IMR-90 (cell line): ENCODE measurements around the gene ADGRG2. TPM values are rescaled to one million over a fixed set of nuclear protein-coding genes. Genes with fewer than 3 reads are reported as not detected.
A peak's percentile ranks its signal among the peaks of the same experiment; 100 is the strongest.

Source experiments
- ATAC-seq: fragments of 200-7000 bp; cut with Tn5 transposase; 2 replicates; pipeline ENCODE4 v1.9.1; 2020; ENCODE audit warnings: low read depth, mild to moderate bottlenecking, moderate library complexity
- BruUV-seq: library from RNA; stranded (reverse); fragments of 400-500 nt; replicated peaks from 2 replicates; lab custom pipeline; 2021; lab: Mats Ljungman, UMichigan
- CTCF ChIA-PET: fragments of 300-600 bp; formaldehyde crosslinking; extraction: SDS; loops from one replicate; lab custom pipeline; 2021; ENCODE audit warnings: antibody characterized with exemption; lab: Yijun Ruan, JAX
- POLR2A ChIA-PET: fragments of 300-600 bp; sonication (Branson Sonifier 250); formaldehyde crosslinking; loops from one replicate; lab custom pipeline; 2022; ENCODE audit warnings: antibody characterized with exemption; ENCODE audit not compliant: unreplicated experiment; lab: Charles Lee
- DNase-seq: peaks from one replicate; pipeline ENCODE4 v3.0.0; 2013
- H2AFZ ChIP-seq: replicated peaks from 2 replicates; pipeline ENCODE3; 2013; ENCODE audit warnings: low read length, mild to moderate bottlenecking; ENCODE audit not compliant: poor library complexity
- H2AK5ac ChIP-seq: 2 replicates; pipeline ENCODE4 v1.6.1; 2013; ENCODE audit warnings: low read depth, low read length, inconsistent platforms
- H2AK9ac ChIP-seq: replicated peaks from 2 replicates; pipeline ENCODE3; 2013; ENCODE audit warnings: mild to moderate bottlenecking, low read depth, low read length, moderate library complexity; ENCODE audit not compliant: poor library complexity
- H2BK120ac ChIP-seq: 2 replicates; pipeline ENCODE4 v1.6.1; 2013; ENCODE audit warnings: low read depth, low read length, inconsistent platforms
- H2BK15ac ChIP-seq: 3 replicates; pipeline ENCODE4 v1.6.1; 2013; ENCODE audit warnings: low read depth, low read length, inconsistent platforms
- H2BK20ac ChIP-seq: 2 replicates; pipeline ENCODE4 v1.6.1; 2013; ENCODE audit warnings: low read depth, mild to moderate bottlenecking, inconsistent platforms, low read length, moderate library complexity
- H2BK5ac ChIP-seq: 2 replicates; pipeline ENCODE4 v1.6.1; 2013; ENCODE audit warnings: mild to moderate bottlenecking, low read depth, low read length, inconsistent platforms; ENCODE audit not compliant: poor library complexity, severe bottlenecking
- H3K14ac ChIP-seq: replicated peaks from 2 replicates; pipeline ENCODE4 v1.6.1; 2013; ENCODE audit warnings: low read depth, low read length, inconsistent platforms
- H3K18ac ChIP-seq: 2 replicates; pipeline ENCODE4 v1.6.1; 2013; ENCODE audit warnings: low read depth, low read length, control low read depth
- H3K23ac ChIP-seq: 2 replicates; pipeline ENCODE4 v1.6.1; 2013; ENCODE audit warnings: low read depth, low read length, inconsistent platforms
- H3K27ac ChIP-seq: 2 replicates; pipeline ENCODE4 v1.5.1; 2013; ENCODE audit warnings: mild to moderate bottlenecking, control low read depth, low read length; ENCODE audit not compliant: insufficient read depth
- H3K27me3 ChIP-seq: 2 replicates; pipeline ENCODE4 v1.6.1; 2013; ENCODE audit warnings: low read length; ENCODE audit not compliant: control insufficient read depth, insufficient read depth
- H3K36me3 ChIP-seq: 2 replicates; pipeline ENCODE4 v1.6.1; 2013; ENCODE audit warnings: low read length, mixed read lengths; ENCODE audit not compliant: control insufficient read depth, insufficient read depth
- H3K4ac ChIP-seq: 2 replicates; pipeline ENCODE4 v1.6.1; 2013; ENCODE audit warnings: low read depth, low read length, inconsistent platforms
- H3K4me1 ChIP-seq: 2 replicates; pipeline ENCODE4 v1.6.1; 2013; ENCODE audit warnings: low read length, mixed read lengths; ENCODE audit not compliant: control insufficient read depth, insufficient read depth
- H3K4me2 ChIP-seq: 2 replicates; pipeline ENCODE4 v1.6.1; 2013; ENCODE audit warnings: low read depth, mild to moderate bottlenecking, control low read depth, low read length, moderate library complexity
- H3K4me3 ChIP-seq: 2 replicates; pipeline ENCODE4 v1.5.1; 2013; ENCODE audit warnings: low read depth, mild to moderate bottlenecking, control low read depth, low read length, moderate library complexity; ENCODE audit not compliant: insufficient read depth
- H3K56ac ChIP-seq: 2 replicates; pipeline ENCODE4 v1.6.1; 2013; ENCODE audit warnings: low read length, inconsistent platforms; ENCODE audit not compliant: insufficient read depth; ENCODE audit errors: extremely low read depth
- H3K79me1 ChIP-seq, 2 experiments: 2 replicates each; pipeline ENCODE4 v1.6.1; 2013; ENCODE audit warnings: low read length in 2 of 2, inconsistent platforms in 1 of 2, low read depth in 1 of 2
- H3K9ac ChIP-seq: 2 replicates; pipeline ENCODE4 v1.6.1; 2013; ENCODE audit warnings: low read depth, low read length, control low read depth
- H3K9me1 ChIP-seq: 2 replicates; pipeline ENCODE4 v1.6.1; 2013; ENCODE audit warnings: low read length, inconsistent platforms; ENCODE audit not compliant: insufficient read depth
- H3K9me3 ChIP-seq: 2 replicates; pipeline ENCODE4 v1.6.1; 2013; ENCODE audit warnings: low read length; ENCODE audit not compliant: control insufficient read depth, insufficient read depth
- H4K20me1 ChIP-seq: 2 replicates; pipeline ENCODE4 v1.6.1; 2013; ENCODE audit warnings: low read length, inconsistent platforms; ENCODE audit not compliant: insufficient read depth
- H4K5ac ChIP-seq: 2 replicates; pipeline ENCODE4 v1.6.1; 2013; ENCODE audit warnings: mild to moderate bottlenecking, low read depth, low read length, control low read depth
- H4K8ac ChIP-seq, 2 experiments: 2 replicates each; pipeline ENCODE4 v1.6.1; 2013; ENCODE audit warnings: low read depth in 2 of 2, low read length in 2 of 2, control low read depth in 1 of 2, inconsistent platforms in 1 of 2
- H4K91ac ChIP-seq: 2 replicates; pipeline ENCODE4 v1.6.1; 2013; ENCODE audit warnings: low read depth, low read length, inconsistent platforms; ENCODE audit not compliant: insufficient read depth
- CHD1 ChIP-seq: IDR thresholded peaks from 2 replicates; pipeline ENCODE4 v1.6.1; 2012; ENCODE audit warnings: low read depth, low read length, improper control_type of control experiment
- FOS ChIP-seq: fragments of 150-350 bp; IDR thresholded peaks from 2 replicates; pipeline ENCODE4 v1.6.1; 2016; ENCODE audit warnings: low read depth, low read length
- MXI1 ChIP-seq: IDR thresholded peaks from 2 replicates; pipeline ENCODE4 v1.6.1; 2012; ENCODE audit warnings: low read depth, mild to moderate bottlenecking, low read length, moderate library complexity, borderline replicate concordance
- POLR2A ChIP-seq: IDR thresholded peaks from 2 replicates; pipeline ENCODE4 v1.6.1; 2012; ENCODE audit warnings: mild to moderate bottlenecking, low read depth, low read length
- RAD21 ChIP-seq: IDR thresholded peaks from 2 replicates; pipeline ENCODE4 v1.6.1; 2012; ENCODE audit warnings: low read length, improper control_type of control experiment
- SMC3 ChIP-seq: fragments of 150-350 bp; IDR thresholded peaks from 2 replicates; pipeline ENCODE4 v1.6.1; 2016; ENCODE audit warnings: low read depth, mild to moderate bottlenecking, antibody characterized with exemption, low read length, moderate library complexity
- WGBS, 2 experiments: methylation state at CpG; one replicate each; pipeline versions ENCODE4 v1.1.5 to v1.1.7; 2013; ENCODE audit warnings: missing lambda C conversion rate in 2 of 2; ENCODE audit not compliant: insufficient read length in 1 of 2; ENCODE audit errors: extremely low coverage in 2 of 2; 5-methylcytosine and 5-hydroxymethylcytosine counted together
- dilution Hi-C: fragments of 300-500 bp; cut with HindIII; formaldehyde crosslinking; loops from one replicate; pipeline ENCODE4 v1.14.3; 2018; ENCODE audit warnings: low sequenced_read_pairs; ENCODE audit not compliant: unreplicated experiment
- in situ Hi-C: fragments of 300-500 bp; cut with MboI; formaldehyde crosslinking; loops from 3 replicates; pipeline ENCODE4 v1.14.3; 2019; ENCODE audit warnings: low sequenced_read_pairs, inconsistent platforms, mixed read lengths
- intact Hi-C: fragments of 100-400 bp; cut with micrococcal nuclease; formaldehyde crosslinking; loops from 2 replicates; pipeline ENCODE4 v1.10.0; 2022
- polyA plus RNA-seq, 3 experiments: library from polyadenylated mRNA; depleted of rRNA; stranded (reverse); fragments of >200 nt; gene quantifications; 2 replicates each; pipeline ENCODE4 v1.2.3, GENCODE V29; 2012; ENCODE audit warnings: low replicate concordance in 1 of 3
- total RNA-seq: library from RNA; depleted of rRNA; stranded (reverse); fragments of >200 nt; gene quantifications from 2 replicates; pipeline ENCODE4 v1.2.3, GENCODE V29; 2012
- TF ChIP-seq, protein P1 (sequence below): fragments of 150-350 bp; IDR thresholded peaks from 2 replicates; pipeline ENCODE4 v1.6.1; 2017; ENCODE audit warnings: mild to moderate bottlenecking, antibody characterized with exemption, low read length, low read depth
- TF ChIP-seq, protein P2 (sequence below): conservative IDR thresholded peaks from 2 replicates; pipeline ENCODE4 v1.5.1; 2012; ENCODE audit warnings: mild to moderate bottlenecking, low read depth, low read length, improper control_type of control experiment
- TF ChIP-seq, protein P3 (sequence below): fragments of 150-350 bp; IDR thresholded peaks from 2 replicates; pipeline ENCODE4 v1.6.1; 2016; ENCODE audit warnings: low read depth, mild to moderate bottlenecking, low read length, moderate library complexity, borderline replicate concordance

Gene ADGRG2
- total and polyA plus RNA-seq, 2 of the 4 experiments (the other 2 are of a cell fraction): under 0.01 to 0.07 TPM

DNA sequence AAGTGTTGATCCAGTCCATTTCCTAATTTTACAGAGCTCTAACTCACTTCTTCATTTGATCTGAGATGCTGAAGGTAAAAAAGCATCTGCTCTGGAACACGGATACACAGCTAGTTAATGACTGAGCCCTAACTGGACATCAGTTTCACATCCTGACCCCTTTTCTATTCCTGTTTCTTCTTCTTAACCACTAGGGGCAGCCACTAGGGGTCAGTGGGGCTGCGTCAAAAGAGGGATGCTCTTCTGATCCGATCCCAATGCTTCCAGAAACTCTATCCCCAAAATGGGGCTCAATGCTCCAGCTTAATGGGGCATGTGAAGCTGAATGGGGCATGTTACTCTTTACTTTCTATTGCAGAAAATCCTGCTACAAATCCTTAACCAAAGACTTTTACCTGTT is 105.0 kb downstream of the ADGRG2 start:
- no peak overlapping the region for H2AK9ac ChIP-seq
- no peak for TF ChIP-seq CHD1
- TF ChIP-seq, protein P1, sequence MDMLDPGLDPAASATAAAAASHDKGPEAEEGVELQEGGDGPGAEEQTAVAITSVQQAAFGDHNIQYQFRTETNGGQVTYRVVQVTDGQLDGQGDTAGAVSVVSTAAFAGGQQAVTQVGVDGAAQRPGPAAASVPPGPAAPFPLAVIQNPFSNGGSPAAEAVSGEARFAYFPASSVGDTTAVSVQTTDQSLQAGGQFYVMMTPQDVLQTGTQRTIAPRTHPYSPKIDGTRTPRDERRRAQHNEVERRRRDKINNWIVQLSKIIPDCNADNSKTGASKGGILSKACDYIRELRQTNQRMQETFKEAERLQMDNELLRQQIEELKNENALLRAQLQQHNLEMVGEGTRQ: no peak
- no peak; the same call in 1 of the 2 replicates for TF ChIP-seq SMC3
- peak; percentile 48 for TF ChIP-seq RAD21
- TF ChIP-seq MXI1: no peak
- TF ChIP-seq, protein P2, sequence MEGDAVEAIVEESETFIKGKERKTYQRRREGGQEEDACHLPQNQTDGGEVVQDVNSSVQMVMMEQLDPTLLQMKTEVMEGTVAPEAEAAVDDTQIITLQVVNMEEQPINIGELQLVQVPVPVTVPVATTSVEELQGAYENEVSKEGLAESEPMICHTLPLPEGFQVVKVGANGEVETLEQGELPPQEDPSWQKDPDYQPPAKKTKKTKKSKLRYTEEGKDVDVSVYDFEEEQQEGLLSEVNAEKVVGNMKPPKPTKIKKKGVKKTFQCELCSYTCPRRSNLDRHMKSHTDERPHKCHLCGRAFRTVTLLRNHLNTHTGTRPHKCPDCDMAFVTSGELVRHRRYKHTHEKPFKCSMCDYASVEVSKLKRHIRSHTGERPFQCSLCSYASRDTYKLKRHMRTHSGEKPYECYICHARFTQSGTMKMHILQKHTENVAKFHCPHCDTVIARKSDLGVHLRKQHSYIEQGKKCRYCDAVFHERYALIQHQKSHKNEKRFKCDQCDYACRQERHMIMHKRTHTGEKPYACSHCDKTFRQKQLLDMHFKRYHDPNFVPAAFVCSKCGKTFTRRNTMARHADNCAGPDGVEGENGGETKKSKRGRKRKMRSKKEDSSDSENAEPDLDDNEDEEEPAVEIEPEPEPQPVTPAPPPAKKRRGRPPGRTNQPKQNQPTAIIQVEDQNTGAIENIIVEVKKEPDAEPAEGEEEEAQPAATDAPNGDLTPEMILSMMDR: peak; percentile 51
- TF ChIP-seq FOS: no peak
- no peak for TF ChIP-seq POLR2A
- TF ChIP-seq, protein P3, sequence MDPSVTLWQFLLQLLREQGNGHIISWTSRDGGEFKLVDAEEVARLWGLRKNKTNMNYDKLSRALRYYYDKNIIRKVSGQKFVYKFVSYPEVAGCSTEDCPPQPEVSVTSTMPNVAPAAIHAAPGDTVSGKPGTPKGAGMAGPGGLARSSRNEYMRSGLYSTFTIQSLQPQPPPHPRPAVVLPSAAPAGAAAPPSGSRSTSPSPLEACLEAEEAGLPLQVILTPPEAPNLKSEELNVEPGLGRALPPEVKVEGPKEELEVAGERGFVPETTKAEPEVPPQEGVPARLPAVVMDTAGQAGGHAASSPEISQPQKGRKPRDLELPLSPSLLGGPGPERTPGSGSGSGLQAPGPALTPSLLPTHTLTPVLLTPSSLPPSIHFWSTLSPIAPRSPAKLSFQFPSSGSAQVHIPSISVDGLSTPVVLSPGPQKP: no peak
- no peak overlapping the region for H4K5ac ChIP-seq
- H4K20me1 ChIP-seq: no peaks in the 10 kb centered on the region
- ATAC-seq: peak; percentile 63
- H2BK20ac ChIP-seq: no peak overlapping the region
- intact Hi-C loops (no loop called here), in situ Hi-C loops (no loop called here), dilution Hi-C loops (no loop called here)
- H3K4me3 ChIP-seq: no peak overlapping the region
- H2AK5ac ChIP-seq: no peak overlapping the region
- H2BK15ac ChIP-seq: no peak overlapping the region
- H3K27me3 ChIP-seq: no peaks in the 10 kb centered on the region
- H3K36me3 ChIP-seq: no peaks in the 10 kb centered on the region
- BruUV-seq: no TSS peak
- no peak overlapping the region for H3K18ac ChIP-seq
- no peak overlapping the region for H3K23ac ChIP-seq
- H3K4me1 ChIP-seq: no peaks in the 10 kb centered on the region
- no peak overlapping the region for H3K4me2 ChIP-seq
- no peak overlapping the region for H3K27ac ChIP-seq
- peak; percentile 17 for DNase-seq
- H3K9ac ChIP-seq: no peak overlapping the region
- no peak overlapping the region for H3K4ac ChIP-seq
- CTCF ChIA-PET: interaction anchor here (0.5 to 1.5 kb wide), 6 partner anchors 10 to 567 kb away, joined by 3 to 8 read pairs (median 4); no protein-coding TSS in a partner anchor
- H3K9me3 ChIP-seq: no peaks in the 10 kb centered on the region
- H4K91ac ChIP-seq: no peak overlapping the region
- WGBS, 2 experiments: no CpG with 5 or more reads among the region's 3 CpGs
- H2AFZ ChIP-seq: no peak overlapping the region
- POLR2A ChIA-PET: no interaction called here
- no peak overlapping the region for H3K14ac ChIP-seq
- H3K79me1 ChIP-seq: no peaks in the 10 kb centered on the region
- H3K56ac ChIP-seq: no peak overlapping the region
- no peaks in the 10 kb centered on the region for H3K9me1 ChIP-seq
- no peak overlapping the region for H4K8ac ChIP-seq
- H2BK120ac ChIP-seq: no peak overlapping the region
- H2BK5ac ChIP-seq: no peak overlapping the region
